PC-3 (cell line): ENCODE measurements around the gene CHRNA4. TPM values are rescaled to one million over a fixed set of nuclear protein-coding genes. Genes with fewer than 3 reads are reported as not detected.

Experiments
- ATAC-seq: fragments of 200-7000 bp; cut with Tn5 transposase; 2 replicates; pipeline ENCODE4 v1.9.1; 2020; ENCODE audit warnings: mild to moderate bottlenecking, moderate library complexity
- BruUV-seq: library from RNA; stranded (reverse); fragments of 400-500 nt; replicated peaks from 2 replicates; lab custom pipeline; 2021; lab: Mats Ljungman, UMichigan
- CTCF ChIA-PET: fragments of 300-600 bp; sonication (Branson Sonifier 250); formaldehyde crosslinking; loops from one replicate; lab custom pipeline; 2022; ENCODE audit warnings: antibody characterized with exemption; lab: Charles Lee
- POLR2A ChIA-PET: fragments of 300-600 bp; sonication (Branson Sonifier 250); formaldehyde crosslinking; loops from one replicate; lab custom pipeline; 2022; ENCODE audit warnings: antibody characterized with exemption; ENCODE audit not compliant: unreplicated experiment; lab: Charles Lee
- DNase-seq: peaks from one replicate; pipeline ENCODE4 v3.0.0-alpha.2; 2015
- H2AFZ ChIP-seq: fragments of 300-600 bp; sonication (generic); 2 replicates; pipeline ENCODE4 v1.6.0; 2016; ENCODE audit warnings: antibody characterized with exemption, low read length
- H3F3A ChIP-seq: fragments of 300-600 bp; sonication (generic); one replicate; pipeline ENCODE4 v1.6.0; 2017; ENCODE audit warnings: antibody characterized with exemption, low read length, control low read depth, mild to moderate bottlenecking; ENCODE audit not compliant: unreplicated experiment
- H3K27ac ChIP-seq: fragments of 300-600 bp; sonication (generic); 2 replicates; pipeline ENCODE4 v1.5.1; 2016; ENCODE audit warnings: mild to moderate bottlenecking, low read length
- H3K27me3 ChIP-seq: fragments of 300-600 bp; sonication (generic); 2 replicates; pipeline ENCODE4 v1.6.1; 2016; ENCODE audit warnings: low read length, mixed read lengths
- H3K36me3 ChIP-seq: fragments of 300-600 bp; sonication (generic); 2 replicates; pipeline ENCODE4 v1.6.1; 2016; ENCODE audit warnings: low read depth, mixed run types, low read length, mixed read lengths
- H3K4me1 ChIP-seq: fragments of 300-600 bp; sonication (generic); 2 replicates; pipeline ENCODE4 v1.5.1; 2016; ENCODE audit warnings: low read length; ENCODE audit not compliant: insufficient read depth
- H3K4me2 ChIP-seq: fragments of 300-600 bp; sonication (generic); 2 replicates; pipeline ENCODE4 v1.6.0; 2016; ENCODE audit warnings: low read length
- H3K4me3 ChIP-seq: fragments of 300-600 bp; sonication (generic); 2 replicates; pipeline ENCODE4 v1.5.1; 2016; ENCODE audit warnings: mild to moderate bottlenecking, low read length, mixed read lengths
- H3K79me2 ChIP-seq: fragments of 300-600 bp; sonication (generic); 2 replicates; pipeline ENCODE4 v1.6.1; 2017; ENCODE audit warnings: low read length, mixed read lengths
- H3K9ac ChIP-seq: fragments of 300-600 bp; sonication (generic); 2 replicates; pipeline ENCODE4 v1.6.0; 2016; ENCODE audit warnings: mild to moderate bottlenecking, low read length
- H3K9me2 ChIP-seq: fragments of 300-600 bp; sonication (generic); replicated peaks from 2 replicates; pipeline ENCODE4 v1.6.1; 2016; ENCODE audit warnings: mixed run types, low read length, mixed read lengths
- H3K9me3 ChIP-seq: fragments of 300-600 bp; sonication (generic); 2 replicates; pipeline ENCODE4 v1.6.1; 2016; ENCODE audit warnings: low read length, mixed read lengths
- H4K20me1 ChIP-seq: fragments of 300-600 bp; sonication (generic); 2 replicates; pipeline ENCODE4 v1.6.1; 2016; ENCODE audit warnings: low read length, mixed read lengths
- CTCF ChIP-seq: fragments of 300-600 bp; sonication (generic); conservative IDR thresholded peaks from 2 replicates; pipeline ENCODE4 v1.5.1; 2017; ENCODE audit warnings: antibody characterized with exemption, low read depth, mild to moderate bottlenecking, low read length
- EZH2 ChIP-seq: fragments of 300-600 bp; sonication (generic); IDR thresholded peaks from one replicate; pipeline ENCODE4 v1.6.1; 2017; ENCODE audit warnings: antibody characterized with exemption, mild to moderate bottlenecking, low read length; ENCODE audit not compliant: unreplicated experiment
- EZH2phosphoT487 ChIP-seq: fragments of 300-600 bp; sonication (generic); IDR thresholded peaks from 2 replicates; pipeline ENCODE4 v1.6.1; 2018; ENCODE audit warnings: mild to moderate bottlenecking, antibody characterized with exemption, low read length, borderline replicate concordance
- intact Hi-C: fragments of 100-400 bp; cut with micrococcal nuclease; formaldehyde crosslinking; loops from 2 replicates; pipeline ENCODE4 v1.9.0; 2023
- total RNA-seq: library from RNA; depleted of rRNA; stranded (reverse); fragments of >200 nt; gene quantifications from 2 replicates; pipeline ENCODE4 v1.2.3, GENCODE V29; 2014

Gene CHRNA4
- total RNA-seq, 1 experiment from 2014 or later, result not detected

- no peak overlapping the region for H3K27ac ChIP-seq
- DNase-seq (no peak), ATAC-seq (no peak)
- no peak overlapping the region for H3K4me3 ChIP-seq
- no peaks in the 10 kb centered on the region for H4K20me1 ChIP-seq
- H3K36me3 ChIP-seq, result no peaks in the 10 kb centered on the region
- TF ChIP-seq CTCF, result no peak
- TF ChIP-seq EZH2, result no peak
- no peak for TF ChIP-seq EZH2phosphoT487
- H3K79me2 ChIP-seq, result no peaks in the 10 kb centered on the region
- peaks cover 10% of the 10 kb centered on the region; the same call in 1 of the 2 replicates for H3K4me1 ChIP-seq
- H3K4me2 ChIP-seq, result no peak overlapping the region
- H3K9me2 ChIP-seq, result no peaks in the 10 kb centered on the region
- intact Hi-C loops, result no loop called here
- no peak overlapping the region for H2AFZ ChIP-seq
- no peaks in the 10 kb centered on the region for H3F3A ChIP-seq
- H3K9ac ChIP-seq, result no peak overlapping the region
- H3K27me3 ChIP-seq, result peaks cover 5% of the 10 kb centered on the region; the same call in 1 of the 2 replicates
- ChIA-PET CTCF (no interaction called here), POLR2A (no interaction called here)
- no TSS peak for BruUV-seq
- no peaks in the 10 kb centered on the region for H3K9me3 ChIP-seq
Measured at GRCh38 chr20:63329331-63330083, 31.6 kb downstream of the CHRNA4 start.

GRCh38 chr20:63328718-63329275 lies 32.4 kb downstream of the CHRNA4 start:
- no peak overlapping the region for H3K9ac ChIP-seq
- H2AFZ ChIP-seq, result no peak overlapping the region
- no peaks in the 10 kb centered on the region for H3F3A ChIP-seq
- H3K9me2 ChIP-seq, result no peaks in the 10 kb centered on the region
- CTCF ChIA-PET, result no interaction called here
- no peak for DNase-seq
- H3K27ac ChIP-seq, result no peak overlapping the region
- TF ChIP-seq CTCF, result no peak
- TF ChIP-seq EZH2, result no peak
- TF ChIP-seq EZH2phosphoT487, result no peak
- H3K4me1 ChIP-seq, result peaks cover 10% of the 10 kb centered on the region; the same call in 1 of the 2 replicates
- no peaks in the 10 kb centered on the region for H3K9me3 ChIP-seq
- H3K36me3 ChIP-seq, result no peaks in the 10 kb centered on the region
- POLR2A ChIA-PET, result no interaction called here
- no peaks in the 10 kb centered on the region for H4K20me1 ChIP-seq
- BruUV-seq, result no TSS peak
- no peak overlapping the region for H3K4me3 ChIP-seq
- intact Hi-C loops, result no loop called here
- no peak for ATAC-seq
- no peaks in the 10 kb centered on the region for H3K79me2 ChIP-seq
- H3K27me3 ChIP-seq, result peaks cover 12% of the 10 kb centered on the region; the same call in 1 of the 2 replicates
- H3K4me2 ChIP-seq, result no peak overlapping the region
